ENCODE measurements around the gene RPLP2. TPM values are rescaled to one million over a fixed set of nuclear protein-coding genes. Genes with fewer than 3 reads are reported as not detected.

RPLP2 gene
- polyA plus RNA-seq, 1 donor (not counting 4 experiments of a cell fraction or from before 2014, with no cell fraction given): 632 TPM

DNA sequence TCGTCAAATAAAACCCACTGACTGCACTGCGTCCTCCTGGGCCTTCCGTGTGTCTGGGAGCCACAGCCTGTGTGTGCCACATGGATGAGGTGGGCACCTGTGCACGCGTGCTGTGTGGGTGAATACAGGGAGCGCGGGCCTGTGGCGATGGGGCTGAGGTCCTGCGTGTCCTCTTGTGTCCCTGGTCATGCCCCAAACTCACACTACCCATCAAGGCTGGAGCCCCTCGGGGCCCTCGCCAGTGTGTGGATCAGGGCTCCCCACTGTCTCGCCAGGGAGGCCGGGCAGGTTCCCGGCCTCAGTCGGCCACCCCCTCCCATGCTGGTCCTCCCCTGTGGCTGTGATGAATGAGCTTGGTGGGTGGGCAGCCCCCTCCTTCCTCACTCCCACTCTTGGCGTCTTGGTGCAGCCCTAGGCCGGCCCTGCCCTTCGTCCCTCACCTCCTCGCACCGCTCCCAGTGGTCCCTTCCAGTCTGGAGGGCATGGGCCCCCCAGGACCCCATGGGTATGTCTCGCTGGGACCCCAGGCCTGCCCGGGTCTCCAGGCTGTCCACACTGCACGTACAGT lies 22.3 kb downstream of the RPLP2 start:
- Histone ChIP-seq H3K4me3 (ENCODE audit: control insufficient read depth in 2 of 3, extremely low read depth in 1 of 3, insufficient read depth in 2 of 3, low read depth in 1 of 3, low read length in 3 of 3) (peak overlapping the region; percentile 34 to 48 (median 38)), H3K9me1 (ENCODE audit: control insufficient read depth, extremely low read depth, insufficient read depth, low read length) (no peaks in the 10 kb centered on the region), H2AFZ (ENCODE audit: control insufficient read depth, low read length) (no peak overlapping the region), H3K9ac (ENCODE audit: control insufficient read depth, extremely low read depth, insufficient read depth, low read length) (peak overlapping the region; percentile 44), H4K20me1 (ENCODE audit: control insufficient read depth, extremely low read depth, insufficient read depth, low read length) (peaks cover 2% of the 10 kb centered on the region), H3K27me3 (ENCODE audit: control insufficient read depth, extremely low read depth, insufficient read depth, low read length) (peaks cover 41% of the 10 kb centered on the region), H3K27ac (ENCODE audit: control insufficient read depth, insufficient read depth, low read length) (no peak overlapping the region), H3K4me1 (ENCODE audit: control insufficient read depth, extremely low read depth, insufficient read depth, low read length) (peaks cover 47% of the 10 kb centered on the region), H3K79me2 (ENCODE audit: control insufficient read depth, insufficient read depth, low read length) (peaks cover 32% of the 10 kb centered on the region), H3K36me3 (ENCODE audit: control insufficient read depth in 2 of 2, extremely low read depth in 1 of 2, insufficient read depth in 2 of 2, low read length in 2 of 2) (peaks cover 0 to 6% of the 10 kb centered on the region in 2 experiments), H3K4me2 (ENCODE audit: control insufficient read depth, extremely low read depth, insufficient read depth, low read depth, low read length) (peak overlapping the region; percentile 67), H3K9me3 (ENCODE audit: control insufficient read depth, low read depth, low read length) (no peaks in the 10 kb centered on the region)
- dilution Hi-C loops (cut with MboI; ENCODE audit: extremely low pct_ligation_motif_present, low sequenced_read_pairs): no loop called here
- FAIRE-seq: no peak
- no peak for DNase-seq (ENCODE audit: low read depth, low spot score)
- no peak for TF ChIP-seq EZH2 (IDR thresholded peaks at IDR 0.05; ENCODE audit: low read length)
- TF ChIP-seq, protein P1, sequence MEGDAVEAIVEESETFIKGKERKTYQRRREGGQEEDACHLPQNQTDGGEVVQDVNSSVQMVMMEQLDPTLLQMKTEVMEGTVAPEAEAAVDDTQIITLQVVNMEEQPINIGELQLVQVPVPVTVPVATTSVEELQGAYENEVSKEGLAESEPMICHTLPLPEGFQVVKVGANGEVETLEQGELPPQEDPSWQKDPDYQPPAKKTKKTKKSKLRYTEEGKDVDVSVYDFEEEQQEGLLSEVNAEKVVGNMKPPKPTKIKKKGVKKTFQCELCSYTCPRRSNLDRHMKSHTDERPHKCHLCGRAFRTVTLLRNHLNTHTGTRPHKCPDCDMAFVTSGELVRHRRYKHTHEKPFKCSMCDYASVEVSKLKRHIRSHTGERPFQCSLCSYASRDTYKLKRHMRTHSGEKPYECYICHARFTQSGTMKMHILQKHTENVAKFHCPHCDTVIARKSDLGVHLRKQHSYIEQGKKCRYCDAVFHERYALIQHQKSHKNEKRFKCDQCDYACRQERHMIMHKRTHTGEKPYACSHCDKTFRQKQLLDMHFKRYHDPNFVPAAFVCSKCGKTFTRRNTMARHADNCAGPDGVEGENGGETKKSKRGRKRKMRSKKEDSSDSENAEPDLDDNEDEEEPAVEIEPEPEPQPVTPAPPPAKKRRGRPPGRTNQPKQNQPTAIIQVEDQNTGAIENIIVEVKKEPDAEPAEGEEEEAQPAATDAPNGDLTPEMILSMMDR (optimal IDR thresholded peaks at IDR 0.05 in 1 of 3, IDR thresholded peaks at IDR 0.05 in 1 of 3, conservative IDR thresholded peaks at IDR 0.05 in 1 of 3; ENCODE audit: extremely low read depth in 1 of 3, insufficient read depth in 2 of 3, low read length in 3 of 3): no peak

DNA sequence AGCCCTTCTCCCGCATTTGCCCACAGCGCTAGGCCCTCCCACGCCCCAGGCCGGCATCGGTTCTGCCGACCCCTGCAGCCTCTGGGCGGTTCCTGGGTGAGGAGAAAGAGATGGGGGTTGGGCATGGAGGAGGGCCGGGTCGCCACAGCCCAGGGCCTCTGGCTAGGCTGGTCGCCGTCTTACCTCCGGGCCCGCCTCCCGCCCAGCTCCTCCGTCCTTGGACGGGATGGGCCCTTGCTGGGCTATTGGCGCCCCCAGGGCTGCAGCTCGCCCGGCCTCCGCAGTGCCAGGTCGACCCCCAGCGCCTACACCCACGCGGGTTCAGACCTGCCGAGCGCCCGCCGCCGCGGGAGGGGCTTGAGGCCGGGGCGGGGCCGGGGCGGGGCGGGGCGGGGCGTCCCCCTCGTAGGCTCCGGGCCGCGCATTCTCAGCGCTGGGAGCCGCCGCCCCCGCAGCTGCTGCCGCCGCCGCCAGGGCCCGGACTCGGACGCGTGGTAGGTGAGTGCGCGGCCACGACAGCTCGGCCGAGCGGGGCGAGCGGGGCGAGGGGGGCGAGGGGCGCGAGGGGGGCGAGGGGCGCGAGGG lies 22.9 kb downstream of the RPLP2 start, which contains the start of gene CD151:
Gene CD151 (plus strand): TSS at position 424 of the 585 bp plus-strand sequence. CDS start 3,118 bp downstream, outside the sequence.
- Histone ChIP-seq H3K9ac (ENCODE audit: control insufficient read depth, extremely low read depth, insufficient read depth, low read length) (peak within 1 kb of the TSS; percentile 95), H3K27ac (ENCODE audit: control insufficient read depth, insufficient read depth, low read length) (peak within 1 kb of the TSS; percentile 94), H3K4me3 (ENCODE audit: control insufficient read depth in 2 of 3, extremely low read depth in 1 of 3, insufficient read depth in 2 of 3, low read depth in 1 of 3, low read length in 3 of 3) (peak within 1 kb of the TSS; percentile 78 to 86 (median 84)), H3K9me1 (ENCODE audit: control insufficient read depth, extremely low read depth, insufficient read depth, low read length) (no peaks in the 10 kb centered on the region), H4K20me1 (ENCODE audit: control insufficient read depth, extremely low read depth, insufficient read depth, low read length) (peaks cover 2% of the 10 kb centered on the region), H3K79me2 (ENCODE audit: control insufficient read depth, insufficient read depth, low read length) (peaks cover 36% of the 10 kb centered on the region), H3K27me3 (ENCODE audit: control insufficient read depth, extremely low read depth, insufficient read depth, low read length) (peaks cover 35% of the 10 kb centered on the region), H3K36me3 (ENCODE audit: control insufficient read depth in 2 of 2, extremely low read depth in 1 of 2, insufficient read depth in 2 of 2, low read length in 2 of 2) (peaks cover 5 to 12% of the 10 kb centered on the region in 2 experiments), H3K9me3 (ENCODE audit: control insufficient read depth, low read depth, low read length) (no peaks in the 10 kb centered on the region), H2AFZ (ENCODE audit: control insufficient read depth, low read length) (peak within 1 kb of the TSS; percentile 37), H3K4me2 (ENCODE audit: control insufficient read depth, extremely low read depth, insufficient read depth, low read depth, low read length) (peak within 1 kb of the TSS; percentile 98), H3K4me1 (ENCODE audit: control insufficient read depth, extremely low read depth, insufficient read depth, low read length) (peaks cover 44% of the 10 kb centered on the region)
- TF ChIP-seq EZH2 (IDR thresholded peaks at IDR 0.05; ENCODE audit: low read length): no peak
- TF ChIP-seq, protein P1 (optimal IDR thresholded peaks at IDR 0.05 in 1 of 3, IDR thresholded peaks at IDR 0.05 in 1 of 3, conservative IDR thresholded peaks at IDR 0.05 in 1 of 3; ENCODE audit: extremely low read depth in 1 of 3, insufficient read depth in 2 of 3, low read length in 3 of 3): no peak
- FAIRE-seq (no peak), DNase-seq (ENCODE audit: low read depth, low spot score) (no peak)
- dilution Hi-C loops (cut with MboI; ENCODE audit: extremely low pct_ligation_motif_present, low sequenced_read_pairs): no loop called here
